ENCODE results near the gene ANKRD11.
"Not testable (repeated sequence)": the region's sequence is repeated elsewhere in the genome, so short reads cannot be mapped to it uniquely, and the experiment has no call there.

Gene ANKRD11

GRCh38 chr16:89482150-89482816 is 8.1 kb downstream of the ANKRD11 start:
- FAIRE-seq, result no peak

DNA sequence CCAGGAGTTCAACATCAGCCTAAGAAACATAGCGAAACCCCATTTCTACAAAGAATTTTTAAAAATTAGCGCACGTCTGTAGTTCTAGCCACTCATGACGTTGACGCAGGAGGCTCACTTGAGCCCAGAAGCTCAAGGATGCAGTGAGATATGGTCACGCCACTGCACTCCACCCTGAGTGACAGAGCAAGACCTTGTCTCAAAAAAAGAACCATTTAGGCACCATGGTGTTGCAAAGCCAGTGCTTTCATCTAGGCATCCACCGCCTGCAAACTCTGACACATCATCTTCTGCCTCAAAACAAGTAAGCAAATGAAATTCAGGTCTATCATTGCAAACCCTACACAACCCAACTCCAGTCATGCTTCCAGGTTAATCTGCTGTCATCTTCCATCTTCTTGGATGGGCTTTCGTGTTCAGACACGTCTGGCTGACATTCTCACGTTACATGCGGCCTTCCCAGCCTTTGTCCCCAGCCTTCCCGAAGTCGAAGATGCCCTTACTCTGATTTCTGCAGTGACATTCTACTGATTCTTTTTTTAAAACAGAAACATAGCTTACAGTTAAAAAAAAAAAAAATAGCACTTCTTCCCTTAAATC is 8.9 kb downstream of the ANKRD11 start:
- FAIRE-seq, result no peak
- DNase-seq (ENCODE audit: extremely low spot score, insufficient read length, low read depth), result no peak

More at GRCh38 chr16:89482150-89482816, 8.1 kb downstream of the ANKRD11 start:
- DNase-seq (ENCODE audit: extremely low spot score, insufficient read length, low read depth), result no peak

DNA sequence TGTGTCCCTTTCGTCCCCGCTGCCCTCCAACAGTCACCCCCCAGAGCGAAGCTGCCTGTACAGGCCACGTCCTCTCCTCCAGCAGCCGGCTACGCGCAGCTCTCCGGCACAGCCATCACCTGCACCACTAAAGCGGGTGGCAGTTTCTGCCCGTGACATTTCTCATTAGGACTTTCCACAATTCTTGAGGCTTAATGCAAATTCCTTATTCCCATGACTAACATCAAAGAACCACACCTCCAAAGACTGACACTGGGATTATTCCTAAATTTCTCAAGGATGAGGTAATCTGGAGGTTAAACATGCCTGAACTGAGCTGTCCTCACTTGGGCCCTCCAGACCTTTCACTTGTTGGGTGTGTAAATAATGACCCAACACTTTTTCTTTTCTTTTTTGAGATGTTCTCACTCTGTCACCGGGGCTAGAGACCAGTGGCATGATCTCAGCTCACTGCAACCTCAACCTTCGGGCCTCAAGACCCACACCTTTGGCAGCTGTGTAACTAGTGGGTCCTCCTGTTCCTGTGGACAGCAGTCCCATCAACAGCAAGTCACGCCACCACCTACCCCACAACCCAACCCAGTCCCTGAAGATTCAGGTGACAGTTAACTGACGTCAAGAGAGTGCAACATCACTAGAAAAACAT is 11.7 kb downstream of the ANKRD11 start:
- FAIRE-seq (no peak), DNase-seq (ENCODE audit: extremely low spot score, insufficient read length, low read depth) (no peak)

- peak; percentile 73 for FAIRE-seq
These were observed 13.5 kb downstream of the ANKRD11 start for GRCh38 chr16:89476811-89477261.

GRCh38 chr16:89476379-89476778 is 14.0 kb downstream of the ANKRD11 start:
- FAIRE-seq, result no peak
- no peak for DNase-seq (ENCODE audit: extremely low spot score, insufficient read length, low read depth)

More at GRCh38 chr16:89476811-89477261, 13.5 kb downstream of the ANKRD11 start:
- no peak for DNase-seq (ENCODE audit: extremely low spot score, insufficient read length, low read depth)

- DNase-seq (ENCODE audit: extremely low spot score, insufficient read length, low read depth) (no peak), FAIRE-seq (no peak)
These were observed 15.2 kb downstream of the ANKRD11 start for GRCh38 chr16:89475144-89475543.

DNA sequence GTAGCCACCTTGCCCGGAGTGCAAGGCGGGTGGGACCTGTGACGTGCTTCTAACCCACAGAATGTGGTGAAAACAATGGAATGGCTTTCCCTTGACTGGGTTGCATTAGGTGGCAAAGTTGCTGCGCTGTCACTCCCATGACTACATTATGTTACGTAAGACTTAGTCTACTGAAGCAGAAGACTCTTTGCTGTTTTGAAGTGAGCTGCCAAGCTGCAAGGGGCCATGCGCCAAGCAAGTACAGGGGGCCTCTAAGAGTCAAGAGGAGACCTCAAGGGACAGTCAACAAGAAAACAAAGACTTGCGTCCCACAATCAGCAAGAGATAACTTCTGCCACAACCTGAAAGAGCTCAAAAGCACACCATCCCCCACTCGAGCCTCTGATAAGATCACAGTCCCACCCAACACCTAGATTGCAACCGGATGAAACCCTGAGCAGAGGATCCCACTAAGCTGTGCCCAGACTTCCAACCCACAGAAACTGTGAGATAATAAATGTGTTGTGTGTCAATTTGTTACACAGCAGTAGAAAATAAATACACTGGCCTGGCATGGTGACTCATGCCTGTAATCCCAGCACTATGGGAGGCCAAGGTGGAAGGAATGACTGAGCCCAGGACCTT is 16.5 kb downstream of the ANKRD11 start:
- DNase-seq (ENCODE audit: extremely low spot score, insufficient read length, low read depth), result no peak
- no peak for FAIRE-seq

GRCh38 chr16:89473136-89473712 is 17.1 kb downstream of the ANKRD11 start:
- FAIRE-seq (no peak), DNase-seq (ENCODE audit: extremely low spot score, insufficient read length, low read depth) (no peak)

DNA sequence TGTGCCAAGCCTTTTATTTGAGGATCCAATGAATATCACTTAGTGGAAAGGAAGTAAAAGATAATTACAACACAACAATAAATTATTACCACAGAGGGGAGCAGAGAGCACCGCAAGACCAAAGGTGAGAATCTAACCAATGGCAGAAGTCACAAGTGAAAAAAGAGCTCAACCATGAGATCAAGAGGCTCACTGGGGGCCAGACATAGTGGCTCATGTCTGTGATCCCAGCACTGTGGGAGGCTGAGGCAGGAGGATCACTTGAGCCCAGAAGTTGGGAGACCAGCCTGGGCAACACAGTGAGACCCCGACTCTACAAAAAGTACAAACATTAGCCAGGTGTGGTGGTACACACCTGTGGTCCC is 17.7 kb downstream of the ANKRD11 start:
- no peak for FAIRE-seq
- DNase-seq (ENCODE audit: extremely low spot score, insufficient read length, low read depth), result no peak

DNA sequence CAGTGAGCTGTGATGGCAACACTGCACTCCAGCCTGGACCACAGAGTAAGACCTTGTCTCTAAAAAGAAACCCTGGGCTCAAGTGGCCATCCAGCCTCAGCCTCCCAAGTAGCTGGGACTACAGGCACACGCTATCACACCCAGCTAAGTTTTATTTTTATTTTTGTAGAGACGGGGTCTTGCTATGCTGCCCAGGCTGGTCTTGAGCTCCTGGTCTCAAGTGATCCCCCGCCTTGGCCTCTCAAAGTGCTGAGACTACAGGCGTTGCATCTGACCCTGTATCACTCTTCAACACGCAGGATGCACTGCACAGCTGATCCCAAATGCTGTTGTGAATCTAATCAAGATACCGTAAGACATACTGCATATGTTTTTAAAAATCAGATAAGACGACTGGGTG is 23.0 kb downstream of the ANKRD11 start:
- DNase-seq (ENCODE audit: extremely low spot score, insufficient read length, low read depth) (no peak), FAIRE-seq (no peak)

DNA sequence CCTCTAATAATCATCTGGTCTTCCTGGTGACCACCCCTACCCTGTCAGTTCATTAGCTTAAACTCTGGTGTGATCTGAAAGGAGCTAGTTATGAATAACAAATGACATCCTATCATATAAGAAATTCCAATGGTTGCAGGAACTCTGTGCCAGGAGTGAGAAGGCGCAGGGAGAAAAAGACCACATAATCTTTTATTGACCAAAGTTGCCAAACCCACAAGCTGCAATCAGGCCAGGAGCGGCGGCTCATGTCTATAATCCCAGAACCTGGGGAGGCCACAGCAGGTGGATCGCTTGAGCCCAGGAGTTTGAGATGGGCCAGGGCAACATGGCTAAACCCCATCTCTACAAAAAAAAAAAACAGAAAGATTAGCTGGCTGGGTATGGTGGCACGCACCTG is 23.4 kb downstream of the ANKRD11 start:
- FAIRE-seq (no peak), DNase-seq (ENCODE audit: extremely low spot score, insufficient read length, low read depth) (no peak)

GRCh38 chr16:89463312-89463711 is 27.0 kb downstream of the ANKRD11 start:
- DNase-seq (ENCODE audit: extremely low spot score, insufficient read length, low read depth); FAIRE-seq: not testable (repeated sequence)

DNA sequence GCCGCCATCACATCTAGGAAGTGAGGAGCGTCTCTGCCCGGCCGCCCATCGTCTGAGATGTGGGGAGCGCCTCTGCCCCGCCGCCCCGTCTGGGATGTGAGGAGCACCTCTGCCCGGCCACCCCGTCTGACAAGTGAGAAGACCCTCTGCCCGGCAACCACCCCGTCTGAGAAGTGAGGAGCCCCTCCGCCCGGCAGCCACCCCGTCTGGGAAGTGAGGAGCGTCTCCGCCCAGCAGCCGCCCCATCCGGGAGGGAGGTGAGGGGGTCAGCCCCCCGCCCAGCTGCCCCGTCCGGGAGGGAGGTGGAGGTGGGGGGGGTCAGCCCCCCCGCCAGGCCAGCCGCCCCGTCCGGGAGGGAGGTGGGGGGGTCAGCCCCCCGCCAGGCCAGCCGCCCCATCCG is 27.7 kb downstream of the ANKRD11 start:
- FAIRE-seq; DNase-seq (ENCODE audit: extremely low spot score, insufficient read length, low read depth): not testable (repeated sequence)

DNA sequence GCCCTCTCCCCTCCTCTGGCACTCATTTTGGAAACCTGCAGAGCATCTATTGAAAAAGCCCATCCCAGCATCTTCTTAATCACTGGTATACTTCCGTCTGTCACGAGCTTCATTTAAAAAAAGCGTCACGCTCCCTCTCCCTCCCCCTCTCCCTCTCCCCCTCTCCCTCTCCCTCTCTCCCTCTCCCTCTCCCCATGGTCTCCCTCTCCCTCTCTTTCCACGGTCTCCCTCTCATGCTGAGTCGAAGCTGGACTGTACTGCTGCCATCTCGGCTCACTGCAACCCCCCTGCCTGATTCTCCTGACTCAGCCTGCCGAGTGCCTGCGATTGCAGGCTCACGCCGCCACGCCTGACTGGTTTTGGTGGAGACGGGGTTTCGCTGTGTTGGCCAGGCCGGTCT is 28.5 kb downstream of the ANKRD11 start:
- FAIRE-seq; DNase-seq (ENCODE audit: extremely low spot score, insufficient read length, low read depth): not testable (repeated sequence)

DNA sequence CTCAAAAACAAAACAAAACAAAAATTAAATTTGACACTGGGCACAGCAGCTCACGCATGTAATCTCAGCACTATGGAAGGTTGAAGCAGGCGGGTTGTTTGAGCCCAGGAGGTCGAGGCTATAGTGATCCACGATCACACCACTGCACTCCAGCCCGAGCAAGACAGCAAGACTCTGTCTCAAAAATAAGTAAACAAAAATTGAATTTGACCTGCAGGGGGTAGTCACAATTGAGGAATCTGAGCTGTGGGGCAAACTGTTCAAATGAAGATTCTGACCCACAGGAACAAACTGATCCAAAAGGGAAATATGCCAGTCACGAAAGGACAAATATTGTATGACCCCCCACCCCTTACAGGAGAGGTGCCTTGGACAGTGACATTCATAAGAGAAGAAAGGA is 29.8 kb downstream of the ANKRD11 start:
- FAIRE-seq (no peak), DNase-seq (ENCODE audit: extremely low spot score, insufficient read length, low read depth) (no peak)

DNA sequence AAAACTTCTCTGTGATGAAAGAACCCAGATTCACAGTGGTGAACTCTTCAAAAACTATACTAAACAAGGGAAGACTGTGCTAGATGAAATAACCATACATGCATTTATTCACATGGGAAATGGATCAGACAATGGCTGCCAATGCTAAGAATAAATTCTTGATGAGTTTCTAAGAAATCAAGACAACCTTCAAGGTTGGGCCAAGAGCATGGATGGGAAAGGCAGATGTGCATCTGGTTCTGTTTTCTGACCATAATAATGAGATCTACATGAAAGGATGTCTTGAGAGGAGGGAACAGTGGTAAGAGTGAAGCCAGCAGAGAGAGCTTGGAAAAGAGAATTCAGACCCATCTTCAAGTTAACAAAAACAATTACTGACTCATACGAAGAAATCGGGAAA is 31.4 kb downstream of the ANKRD11 start:
- no peak for FAIRE-seq
- no peak for DNase-seq (ENCODE audit: extremely low spot score, insufficient read length, low read depth)

DNA sequence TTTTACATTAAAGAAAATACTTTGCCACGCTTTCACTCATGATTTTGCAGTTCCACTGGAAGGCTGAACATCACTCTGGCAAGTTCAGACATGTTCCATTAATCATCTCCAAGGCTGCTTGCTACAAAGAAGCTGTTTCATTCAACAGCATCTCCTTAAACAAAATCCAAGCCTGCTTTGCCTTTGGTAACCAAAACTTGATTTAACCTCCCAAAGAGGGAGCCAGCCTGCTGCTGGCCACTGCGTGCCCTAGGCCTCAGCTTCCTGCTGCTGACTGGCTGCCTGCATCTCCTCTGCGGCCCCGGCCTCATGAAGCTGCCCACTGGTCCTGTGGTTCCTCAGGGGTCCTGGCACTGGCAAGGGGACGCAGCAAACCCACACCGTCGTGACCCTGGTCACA is 31.8 kb downstream of the ANKRD11 start:
- FAIRE-seq (no peak), DNase-seq (ENCODE audit: extremely low spot score, insufficient read length, low read depth) (no peak)

DNA sequence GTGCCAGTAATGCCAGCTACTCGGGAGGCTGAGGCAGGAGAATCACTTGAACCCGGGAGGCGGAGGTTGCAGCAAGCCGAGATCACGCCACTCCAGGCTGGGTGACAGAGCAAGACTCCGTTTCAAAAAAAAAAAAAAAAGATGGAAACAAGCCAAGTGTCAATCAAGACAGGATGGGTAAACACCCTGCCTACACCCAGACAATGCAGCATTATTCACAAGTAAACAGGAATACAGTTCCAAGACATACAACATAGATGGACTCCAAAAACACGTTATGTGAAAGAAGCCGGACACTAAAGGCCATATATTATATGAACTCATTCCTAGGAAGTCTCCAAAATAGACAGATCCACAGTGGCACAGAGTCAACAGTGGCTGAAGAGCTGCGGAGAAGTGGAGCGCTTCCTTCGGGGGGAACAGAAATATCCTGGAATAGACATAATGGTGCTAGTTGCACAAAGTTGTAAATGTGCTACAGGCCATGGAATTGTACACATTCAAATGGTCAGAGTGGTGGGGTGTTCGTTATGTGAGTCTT is 33.9 kb downstream of the ANKRD11 start:
- DNase-seq (ENCODE audit: extremely low spot score, insufficient read length, low read depth) (no peak), FAIRE-seq (no peak)

DNA sequence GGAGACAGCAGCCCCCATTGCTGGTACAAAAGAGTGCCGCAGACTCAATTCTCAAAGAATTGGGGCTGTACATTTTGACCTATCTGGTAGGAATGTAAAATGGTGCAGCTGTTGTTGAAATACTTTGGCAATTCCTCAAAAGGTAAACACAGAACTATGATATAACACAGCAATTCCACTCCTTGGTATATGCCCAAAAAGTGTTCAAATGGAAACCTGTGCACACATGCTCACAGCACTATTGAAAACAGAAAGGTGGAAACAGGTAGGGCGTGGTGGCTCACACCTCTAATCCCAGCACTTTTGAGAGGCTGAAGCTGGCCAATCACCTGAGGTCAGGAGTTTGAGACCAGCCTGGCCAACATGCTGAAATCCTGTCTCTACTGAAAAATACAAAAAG is 34.7 kb downstream of the ANKRD11 start:
- FAIRE-seq (no peak), DNase-seq (ENCODE audit: extremely low spot score, insufficient read length, low read depth) (no peak)

- no peak for DNase-seq (ENCODE audit: extremely low spot score, insufficient read length, low read depth)
- FAIRE-seq, result no peak
These were observed 35.2 kb downstream of the ANKRD11 start for GRCh38 chr16:89455178-89455577.
